ENCODE data around the gene EDAR.

The EDAR gene

GRCh38 chr2:108923736-108924579, 65.1 kb downstream of the EDAR start:
- no peak for DNase-seq (ENCODE audit: low read depth)

- no peak for DNase-seq (ENCODE audit: low read depth)
Measured at GRCh38 chr2:108923019-108923700, 65.9 kb downstream of the EDAR start.

GRCh38 chr2:108922141-108922915, 66.7 kb downstream of the EDAR start:
- no peak for DNase-seq (ENCODE audit: low read depth)

GRCh38 chr2:108921096-108922030, 67.7 kb downstream of the EDAR start:
- no peak for DNase-seq (ENCODE audit: low read depth)

GRCh38 chr2:108920686-108921085, 68.3 kb downstream of the EDAR start:
- DNase-seq (ENCODE audit: low read depth) = no peak

GRCh38 chr2:108919571-108920373, 69.2 kb downstream of the EDAR start:
- no peak for DNase-seq (ENCODE audit: low read depth)

GRCh38 chr2:108918941-108919341, 70.1 kb downstream of the EDAR start:
- no peak for DNase-seq (ENCODE audit: low read depth)

- DNase-seq (ENCODE audit: low read depth) = no peak
Measured at GRCh38 chr2:108918156-108918874, 70.7 kb downstream of the EDAR start.

- DNase-seq (ENCODE audit: low read depth) = no peak
Measured at GRCh38 chr2:108917526-108917925, 71.5 kb downstream of the EDAR start.

GRCh38 chr2:108916796-108917421, 72.1 kb downstream of the EDAR start:
- DNase-seq (ENCODE audit: low read depth) = no peak

- DNase-seq (ENCODE audit: low read depth) = no peak
Measured at GRCh38 chr2:108916122-108916795, 72.8 kb downstream of the EDAR start.

GRCh38 chr2:108912629-108912902, 76.5 kb downstream of the EDAR start:
- no peak for DNase-seq (ENCODE audit: low read depth)

- no peak for DNase-seq (ENCODE audit: low read depth)
Measured at GRCh38 chr2:108911807-108912628, 77.0 kb downstream of the EDAR start.

GRCh38 chr2:108911401-108911800, 77.6 kb downstream of the EDAR start:
- no peak for DNase-seq (ENCODE audit: low read depth)

- no peak for DNase-seq (ENCODE audit: low read depth)
Measured at GRCh38 chr2:108910541-108911396, 78.3 kb downstream of the EDAR start.

GRCh38 chr2:108910011-108910431, 79.0 kb downstream of the EDAR start:
- no peak for DNase-seq (ENCODE audit: low read depth)

GRCh38 chr2:108909275-108909823, 79.7 kb downstream of the EDAR start:
- no peak for DNase-seq (ENCODE audit: low read depth)
